Stimulated activated CD8-positive, alpha-beta memory T cell treated with anti-CD3 and anti-CD28 coated beads, Interleukin-15, amount 100 ng/mL, for 1 hour (primary cell): ENCODE measurements around the gene CABP4.
A peak's percentile ranks its signal among the peaks of the same experiment; 100 is the strongest.

Experiments used
- DNase-seq: peaks from one replicate; pipeline ENCODE4 v3.0.0-alpha.2; 2020; ENCODE audit warnings: low read depth

The CABP4 gene

DNA sequence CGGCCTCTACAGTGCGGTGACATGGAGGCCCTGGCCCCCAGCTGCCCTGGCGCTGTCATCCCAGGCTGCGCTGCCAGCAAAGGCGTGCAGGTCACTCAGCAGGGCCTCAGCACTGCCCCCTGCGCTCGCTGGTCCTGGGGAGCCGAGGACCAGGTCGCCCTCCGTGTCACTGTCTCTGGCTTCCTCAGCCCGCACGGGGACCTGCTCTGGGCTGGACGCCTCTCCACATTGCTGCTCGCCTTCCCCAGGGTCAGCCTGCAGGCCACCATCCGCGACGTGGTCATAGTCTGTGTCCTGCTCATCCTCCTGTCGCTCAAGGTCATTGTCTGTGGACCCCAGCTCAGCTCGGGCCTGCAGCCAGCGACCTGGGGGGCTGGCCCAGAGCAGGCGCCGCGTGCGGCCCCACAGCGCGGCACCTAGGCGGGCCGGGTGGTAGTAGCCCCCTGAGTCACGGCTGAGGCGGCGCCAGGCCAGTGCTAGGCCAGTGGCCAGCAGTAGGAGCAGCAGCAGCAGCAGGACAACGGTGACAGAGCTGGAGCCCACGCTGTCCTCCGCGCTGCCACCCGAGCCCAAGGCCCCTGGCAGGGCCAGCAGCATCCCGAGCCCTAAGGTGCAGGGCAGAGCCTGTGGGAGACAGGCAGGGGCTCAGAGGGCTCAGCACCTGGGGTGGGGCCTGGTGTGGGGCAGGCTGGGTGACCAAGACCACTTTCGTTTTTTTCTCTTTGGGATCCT is 19.3 kb upstream of the CABP4 start:
- DNase-seq = no peak

DNA sequence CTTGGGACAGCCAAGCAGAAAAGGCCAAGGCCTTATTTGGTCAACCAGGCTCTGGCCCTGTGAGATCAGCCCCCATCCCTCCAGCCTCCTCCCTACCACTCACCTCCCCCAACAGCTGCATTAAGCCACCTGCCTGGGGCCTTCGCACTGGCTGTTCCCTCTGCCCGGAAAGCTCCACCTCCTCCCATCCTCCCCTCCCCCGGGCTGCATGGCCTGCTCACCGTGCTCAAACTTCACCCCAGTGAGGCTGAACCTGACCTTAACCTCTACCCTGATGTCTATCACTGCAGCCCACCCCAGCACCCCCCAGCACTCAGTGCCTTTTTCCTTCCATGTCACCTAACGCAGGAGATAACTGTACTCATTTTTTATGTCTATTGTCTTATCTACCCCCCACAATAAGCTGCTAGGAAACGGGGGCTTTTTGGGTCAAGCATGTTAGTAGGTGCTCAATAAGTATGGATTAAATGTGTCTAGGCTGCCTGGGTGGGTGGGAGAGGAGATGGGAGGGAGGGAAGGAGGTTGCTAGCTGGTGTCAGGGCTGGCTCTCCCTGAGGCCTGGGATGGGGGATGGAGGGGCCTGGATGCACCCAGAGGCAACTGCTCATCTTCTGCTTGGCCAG is 18.6 kb upstream of the CABP4 start:
- no peak for DNase-seq

DNA sequence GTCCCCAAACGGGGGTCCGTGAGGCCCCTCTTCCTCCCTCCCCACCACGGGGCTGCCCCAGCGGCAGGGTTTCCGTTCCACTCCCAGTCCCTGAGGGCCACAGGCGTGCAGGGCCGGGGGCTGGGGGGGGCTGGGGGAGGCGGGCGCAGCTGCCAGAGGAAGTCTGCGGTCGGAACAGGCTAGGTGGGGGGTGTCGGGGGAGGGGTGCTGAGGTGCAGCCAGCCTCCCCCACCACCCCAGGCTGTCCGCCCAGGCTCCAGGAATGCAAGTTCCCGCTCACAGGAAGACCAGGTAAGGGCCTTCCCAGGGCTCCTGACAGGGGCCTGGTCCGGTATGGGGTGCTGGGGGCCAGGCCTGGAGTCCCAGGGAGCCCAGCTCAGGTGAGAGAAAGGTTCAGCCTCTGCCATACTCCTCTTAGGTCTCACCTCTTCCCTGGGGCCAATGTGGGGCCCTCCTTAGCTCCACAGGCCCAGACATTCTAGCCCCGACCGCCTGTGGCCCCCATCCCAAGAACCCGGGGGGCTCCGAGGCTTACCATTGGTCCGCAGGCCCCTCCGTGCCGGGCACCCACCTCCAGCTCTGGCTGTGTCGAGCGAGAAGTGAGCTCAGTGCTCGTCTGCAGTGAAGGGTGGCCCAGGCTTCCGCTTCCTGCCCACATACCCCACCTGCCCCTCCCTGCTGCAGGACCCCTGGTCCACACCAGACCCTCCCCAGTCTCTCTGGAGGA is 17.9 kb upstream of the CABP4 start, which contains the start of gene PTPRCAP:
Gene PTPRCAP, minus strand, starts transcription at position 601 of the 727 bp plus-strand sequence. Its CDS starts 63 bp downstream, at position 538.
- DNase-seq = peak; percentile 54

DNA sequence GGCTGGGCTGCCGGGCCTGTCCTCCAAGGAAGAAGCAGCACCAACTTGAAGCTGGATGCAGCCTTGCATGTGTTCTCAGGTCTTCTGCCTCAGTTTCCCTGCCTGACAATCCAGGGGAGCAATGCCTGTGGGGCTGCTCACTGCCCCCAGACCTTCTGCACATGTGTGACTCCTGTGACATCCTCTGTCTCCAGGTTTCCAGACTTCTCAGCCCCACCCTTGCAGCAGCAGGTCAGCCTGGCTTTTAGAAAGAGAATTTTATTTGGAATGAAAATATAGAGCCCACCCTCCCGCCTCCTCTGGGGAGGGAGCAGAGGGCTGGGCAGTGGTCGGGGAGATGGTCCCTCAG is 17.4 kb upstream of the CABP4 start:
- DNase-seq = no peak

DNA sequence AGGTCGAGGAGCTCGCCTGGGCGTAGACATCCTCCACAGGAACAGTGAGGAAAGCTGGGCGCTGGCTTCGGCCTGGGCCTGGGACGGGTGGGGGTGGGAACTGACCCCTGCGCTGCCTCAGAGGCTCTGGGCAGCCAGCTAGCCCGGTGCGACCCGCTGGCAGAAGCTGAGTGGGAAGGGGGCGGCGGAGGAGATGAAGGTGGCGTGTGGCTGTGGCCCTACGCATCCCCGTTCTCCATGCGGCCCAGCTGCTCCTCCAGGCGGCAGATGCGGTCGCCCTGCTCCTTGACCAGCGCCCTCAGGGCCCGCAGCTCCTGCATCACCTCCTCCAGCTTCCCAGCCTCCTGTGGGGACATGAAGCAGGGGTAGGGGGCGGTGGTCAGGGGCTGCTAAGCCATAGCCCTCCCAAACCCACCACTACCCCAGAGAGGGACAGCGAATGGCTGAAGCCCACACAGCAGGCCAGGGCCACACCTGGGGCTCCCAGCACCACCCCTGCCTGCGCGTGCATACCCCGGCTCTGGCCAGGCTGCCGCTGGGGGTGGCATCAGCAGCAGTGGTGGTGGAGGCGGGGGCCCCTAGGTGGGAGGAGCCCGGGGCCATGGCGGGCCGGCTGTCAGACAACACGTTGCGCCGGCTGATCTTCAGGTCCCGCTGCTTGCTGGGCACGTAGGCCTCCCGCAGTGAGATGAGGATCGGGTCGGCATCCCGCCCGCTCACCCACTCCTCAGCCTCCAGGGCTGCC is 16.8 kb upstream of the CABP4 start:
- DNase-seq = no peak

DNA sequence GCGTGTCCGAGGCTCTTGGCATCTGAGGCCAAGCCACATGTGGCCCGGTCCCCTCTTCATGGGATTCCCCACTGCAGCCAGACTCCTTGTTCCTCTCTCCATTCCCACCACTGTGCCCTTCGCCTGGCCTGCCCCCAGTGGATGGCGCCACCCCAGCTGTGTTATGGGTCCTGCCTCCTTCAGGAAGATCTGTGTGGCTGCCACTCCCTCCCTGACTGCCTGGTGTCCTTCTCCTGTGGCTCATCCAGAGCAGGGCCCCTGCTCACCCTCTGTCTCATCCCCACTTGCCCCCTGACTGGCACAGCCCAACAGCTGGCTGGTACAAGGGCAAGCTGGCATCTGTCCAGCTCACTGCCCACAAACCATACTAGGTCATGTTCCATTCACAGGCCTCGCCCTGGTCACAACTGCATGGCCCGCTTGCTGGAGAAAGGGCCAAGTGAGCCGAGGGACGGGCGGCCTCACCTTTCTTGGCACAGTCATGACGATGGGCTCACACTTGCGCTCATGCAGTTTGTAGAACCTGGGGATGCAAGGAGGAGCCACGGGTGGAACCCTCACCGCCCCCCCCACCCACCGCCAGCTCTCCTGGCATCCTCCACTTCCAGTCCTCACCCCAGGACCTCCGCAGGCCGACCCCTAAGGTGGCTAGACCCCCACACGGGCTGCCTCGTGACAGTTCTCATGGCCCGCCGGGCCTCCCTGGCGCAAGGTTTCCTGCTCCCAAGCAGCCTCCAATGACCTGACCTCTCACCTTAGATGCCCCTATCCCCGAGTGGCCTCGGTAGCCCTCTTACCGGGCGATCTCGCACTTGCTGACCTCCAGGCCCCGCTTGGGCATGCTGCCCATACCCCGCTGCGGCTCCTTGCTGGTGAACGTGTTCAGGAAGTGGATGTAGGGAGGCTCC is 15.6 kb upstream of the CABP4 start:
- DNase-seq = no peak

DNA sequence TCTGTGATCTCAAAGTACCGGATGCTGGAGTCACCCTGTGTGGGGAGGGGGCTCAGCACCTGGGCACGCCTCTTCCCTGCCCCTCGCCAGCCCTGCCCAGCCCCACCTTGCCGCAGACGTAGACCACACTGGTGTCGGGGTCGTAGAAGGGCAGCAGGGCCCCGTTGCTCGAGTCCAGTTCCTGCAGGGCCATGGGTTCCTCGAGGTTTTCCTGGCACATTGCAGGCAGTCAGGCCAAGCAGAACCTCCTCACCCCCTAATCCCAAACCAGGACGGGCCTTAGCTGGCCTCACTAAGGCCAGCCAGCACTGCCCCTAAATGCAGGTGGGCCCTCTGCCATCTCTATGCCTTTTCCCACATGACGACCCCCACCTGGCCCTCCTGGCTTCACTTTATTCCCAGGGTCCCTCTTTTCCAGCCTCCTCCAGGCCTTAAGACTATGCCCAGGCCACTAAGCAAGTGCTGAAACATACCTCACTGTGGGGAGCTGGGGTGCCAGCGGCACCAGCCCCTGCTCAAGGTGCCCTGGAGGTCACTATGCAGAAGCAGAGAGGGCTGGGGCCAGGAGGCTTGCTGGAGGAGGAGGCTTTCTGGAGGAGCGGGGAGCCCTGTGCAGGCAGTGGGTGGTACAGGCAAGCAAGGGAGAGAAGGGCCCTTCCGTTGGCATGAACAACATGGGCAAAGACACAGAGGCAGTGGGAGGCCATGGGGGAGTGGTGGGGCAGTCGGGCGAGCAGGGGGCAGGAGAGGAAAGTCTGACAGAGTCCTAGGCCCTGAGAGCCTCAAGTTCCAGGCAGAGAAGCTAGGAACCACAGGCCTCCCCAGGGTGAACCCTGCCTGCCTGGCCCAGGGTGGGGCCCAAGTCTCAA is 14.7 kb upstream of the CABP4 start:
- no peak for DNase-seq

DNA sequence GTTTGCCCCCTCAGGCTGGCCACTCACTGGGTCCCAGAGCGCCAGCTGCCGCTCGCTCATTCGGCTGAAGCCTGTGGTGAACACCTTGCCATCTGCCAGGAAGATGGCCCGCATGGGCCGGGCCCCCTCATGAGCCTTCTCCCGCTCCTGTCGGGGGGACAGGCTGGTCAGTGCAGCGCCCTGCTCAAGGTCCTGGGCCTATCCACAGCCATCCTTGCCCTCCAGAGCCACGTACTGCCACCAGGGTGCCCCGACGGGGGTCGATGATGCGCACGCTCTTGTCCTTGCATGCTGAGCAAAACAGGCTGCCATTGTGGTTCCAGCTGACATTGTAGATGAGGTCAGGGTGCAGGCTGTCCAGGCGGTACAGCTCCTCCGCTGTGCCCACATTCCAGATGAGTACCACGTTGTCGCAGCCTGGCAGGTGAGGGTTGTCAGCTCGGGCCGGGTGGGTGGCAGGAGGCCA is 14.0 kb upstream of the CABP4 start:
- no peak for DNase-seq

DNA sequence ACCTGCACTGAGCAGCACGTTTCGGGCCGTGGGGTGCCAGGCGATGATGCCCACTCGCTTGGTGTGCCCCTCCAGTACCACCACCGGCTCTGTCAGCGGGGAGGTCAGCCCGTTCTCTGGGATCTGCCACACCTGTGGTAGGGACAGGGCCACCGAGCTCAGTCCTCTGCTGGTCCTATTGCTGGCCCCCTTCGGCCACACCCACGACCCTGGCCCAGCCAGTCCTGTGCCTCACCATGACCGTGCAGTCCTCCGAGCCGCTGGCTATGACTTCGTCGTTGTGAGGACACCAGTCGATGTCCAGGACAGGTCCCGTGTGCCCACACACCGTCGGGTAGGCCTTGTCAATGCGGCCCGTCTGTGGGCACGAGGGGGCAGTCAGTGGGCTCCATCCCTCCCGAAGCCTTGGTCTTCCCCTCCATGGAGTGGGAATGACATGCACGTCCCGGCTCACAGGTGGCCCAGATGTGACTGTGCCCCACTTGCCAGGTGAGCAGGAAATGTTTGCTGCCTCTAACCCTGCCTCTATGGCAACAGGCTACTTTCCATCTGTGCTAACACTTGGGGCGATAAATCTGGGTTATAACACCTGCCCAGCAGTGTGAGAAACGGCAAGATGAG is 13.3 kb upstream of the CABP4 start:
- DNase-seq = no peak

DNA sequence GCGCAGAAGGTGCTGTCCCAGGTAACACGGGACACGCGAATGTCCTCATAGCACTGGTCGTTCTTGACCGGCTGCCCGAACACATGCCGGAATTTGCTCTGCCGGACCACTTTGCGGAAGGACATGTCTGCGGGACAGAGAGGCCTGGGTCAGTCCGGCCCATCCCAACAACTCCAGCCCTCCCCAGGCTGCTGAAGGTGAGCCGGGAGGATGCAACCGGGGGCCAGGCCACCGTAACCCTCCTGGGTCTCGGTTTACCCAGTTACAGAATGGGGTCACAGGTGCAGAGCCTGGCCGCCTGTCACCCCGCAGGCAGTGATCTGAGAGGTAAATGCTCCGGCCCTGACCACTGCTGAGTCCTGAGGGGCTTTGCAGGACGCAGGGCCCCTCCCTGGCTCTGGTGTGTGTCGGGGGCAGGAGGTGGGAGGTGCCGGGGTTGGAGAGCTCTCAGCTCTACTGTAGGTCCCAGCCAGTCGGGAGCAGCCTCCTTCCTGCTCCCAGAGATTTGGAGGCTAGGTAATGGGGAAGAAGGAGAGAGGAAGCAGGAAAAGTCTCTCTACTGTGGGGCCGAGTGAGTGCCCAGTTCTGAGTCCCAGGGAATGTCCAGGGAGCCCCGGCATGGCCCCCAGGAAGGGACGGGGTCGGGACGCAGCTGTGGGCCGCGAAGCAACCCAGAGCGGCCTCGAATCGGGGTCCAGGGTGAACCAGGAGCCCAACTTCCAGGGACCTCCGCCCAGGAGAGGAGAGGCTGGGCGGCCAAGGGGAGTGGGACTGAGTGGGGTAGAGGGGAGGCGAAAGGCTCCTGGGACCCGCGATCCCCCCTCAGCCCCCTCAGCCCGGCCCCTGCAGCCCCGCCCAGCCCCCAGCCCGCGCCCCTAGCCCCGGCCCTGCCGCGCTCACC is 12.4 kb upstream of the CABP4 start:
- no peak for DNase-seq

DNA sequence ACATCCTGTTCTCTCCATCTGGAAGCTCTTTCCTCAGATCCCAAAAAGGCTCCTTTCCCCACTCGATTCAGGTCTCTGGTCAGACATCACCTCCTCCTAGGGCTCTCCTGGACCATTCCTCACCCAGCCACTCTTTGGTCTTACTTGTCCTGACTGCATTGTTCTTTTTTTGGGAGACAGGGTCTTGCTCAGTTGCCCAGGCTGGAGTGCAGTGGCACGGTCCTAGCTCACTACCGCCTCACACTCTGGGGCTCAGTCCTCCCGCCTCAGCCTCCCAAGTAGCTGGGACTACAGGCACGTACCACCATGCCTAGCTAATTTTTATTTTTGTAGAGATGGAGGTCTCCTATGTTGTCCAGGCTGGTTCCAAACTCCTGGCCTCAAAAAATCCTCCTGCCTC is 9.6 kb upstream of the CABP4 start:
- no peak for DNase-seq

DNA sequence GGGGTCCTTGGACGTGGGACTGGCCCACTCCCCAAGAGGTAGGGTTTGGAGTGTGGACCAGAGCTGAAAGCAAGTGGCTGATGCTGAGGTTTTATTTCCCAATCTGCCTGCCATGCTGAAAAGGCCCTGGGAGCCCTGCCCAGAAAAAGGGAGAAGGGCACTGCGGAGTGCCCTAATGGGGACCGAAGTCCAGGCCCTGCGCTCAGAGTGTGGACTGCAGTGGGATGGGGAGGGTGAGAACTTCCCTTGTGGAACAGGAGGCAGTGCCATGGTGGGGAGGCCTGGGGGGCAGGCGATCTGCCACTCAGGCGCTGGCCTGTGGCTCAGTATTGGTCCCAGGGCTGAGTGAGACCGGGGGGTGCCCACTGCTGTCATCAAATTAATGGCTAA is 6.9 kb upstream of the CABP4 start:
- no peak for DNase-seq

DNA sequence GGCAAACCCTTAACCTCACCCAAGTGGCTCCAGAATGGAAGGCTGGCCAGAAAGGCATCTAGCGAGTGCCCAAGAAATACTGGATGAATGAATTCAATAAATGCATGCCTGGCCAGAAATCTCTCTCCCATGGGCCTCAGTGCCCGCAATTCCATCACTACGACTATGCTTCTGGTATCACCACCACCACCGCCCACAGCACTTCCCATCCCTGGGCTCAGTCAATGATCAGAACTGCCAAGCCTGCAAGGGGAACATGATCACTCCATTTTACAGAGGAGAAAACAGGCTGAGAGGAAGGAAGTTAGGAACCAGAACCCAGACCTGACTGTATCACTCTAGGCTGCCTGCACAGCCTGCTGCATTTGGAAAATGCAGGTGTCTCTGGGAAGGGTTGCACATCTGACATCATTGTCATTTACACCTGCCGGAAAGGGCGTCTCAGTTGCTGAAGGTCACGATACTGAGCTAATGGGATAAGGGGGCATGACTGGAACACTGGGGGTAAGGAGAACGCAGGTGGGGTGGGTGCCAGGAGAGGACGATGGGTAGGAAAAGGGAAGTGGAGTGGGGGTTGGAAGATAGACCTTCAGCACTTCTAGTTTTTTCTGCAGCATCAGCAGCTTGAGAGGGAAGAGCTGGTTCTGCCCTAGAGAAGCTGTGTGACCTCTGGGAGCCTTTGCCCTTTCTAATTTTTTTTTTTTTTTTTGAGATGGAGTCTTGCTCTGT is 5.9 kb upstream of the CABP4 start:
- no peak for DNase-seq

DNA sequence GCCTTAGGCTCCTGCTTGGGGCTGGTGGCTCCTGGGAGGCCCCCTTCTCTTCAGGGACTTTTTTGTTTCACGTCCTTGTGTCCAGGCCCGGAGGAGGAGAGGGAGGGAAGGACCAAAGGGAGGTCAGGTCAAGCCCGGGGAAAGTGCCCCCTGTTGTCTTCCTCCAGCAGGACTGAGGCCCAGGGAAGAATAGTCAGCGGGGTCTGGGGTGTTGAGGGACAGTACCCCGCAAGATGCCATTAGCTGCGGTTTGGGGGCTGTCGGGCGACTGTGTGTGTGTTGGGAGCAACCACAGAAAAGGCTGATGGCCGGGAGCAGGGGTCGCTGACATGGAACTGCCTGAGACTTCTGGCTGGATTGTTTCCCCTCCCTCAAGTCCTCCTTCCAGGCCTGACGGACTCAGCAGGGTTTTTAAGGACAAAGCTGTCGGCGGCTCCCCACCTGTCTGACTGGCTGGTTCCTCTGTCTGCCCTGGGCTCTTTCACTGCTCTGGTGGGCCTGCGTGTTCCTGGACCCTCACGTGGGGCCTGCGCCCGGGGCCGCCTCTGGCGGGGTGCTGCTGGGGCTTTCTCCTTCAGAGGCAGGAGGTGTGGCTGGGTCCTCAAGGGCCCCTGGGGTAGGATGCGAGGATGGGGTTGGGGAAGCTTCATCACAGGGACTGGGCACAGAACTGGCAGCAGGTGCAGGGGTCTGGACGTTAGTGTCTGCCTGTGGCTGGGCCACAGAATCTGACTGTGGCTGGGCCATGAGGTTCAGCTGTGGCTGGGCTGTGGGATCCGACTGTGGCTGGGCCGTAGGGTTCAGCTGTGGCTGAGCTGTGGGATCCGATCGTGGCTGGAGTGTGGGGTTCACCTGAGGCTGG is 4.1 kb upstream of the CABP4 start:
- no peak for DNase-seq

DNA sequence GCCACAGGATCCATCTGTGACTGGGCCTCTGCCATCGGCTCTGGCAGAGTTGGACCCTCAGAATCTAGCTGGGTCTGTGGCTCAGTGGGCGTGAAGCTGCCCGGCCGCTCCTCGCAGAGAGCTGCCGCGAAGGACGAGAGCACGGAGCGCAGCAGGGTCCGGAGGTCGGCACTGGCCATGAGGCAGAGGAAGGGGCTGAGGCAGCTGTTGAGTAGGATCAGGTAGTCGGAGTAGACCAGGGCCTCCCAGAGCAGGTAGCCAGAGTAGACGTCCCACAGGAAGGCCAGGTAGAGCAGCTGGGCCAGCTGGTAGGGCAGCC is 3.5 kb upstream of the CABP4 start:
- no peak for DNase-seq

DNA sequence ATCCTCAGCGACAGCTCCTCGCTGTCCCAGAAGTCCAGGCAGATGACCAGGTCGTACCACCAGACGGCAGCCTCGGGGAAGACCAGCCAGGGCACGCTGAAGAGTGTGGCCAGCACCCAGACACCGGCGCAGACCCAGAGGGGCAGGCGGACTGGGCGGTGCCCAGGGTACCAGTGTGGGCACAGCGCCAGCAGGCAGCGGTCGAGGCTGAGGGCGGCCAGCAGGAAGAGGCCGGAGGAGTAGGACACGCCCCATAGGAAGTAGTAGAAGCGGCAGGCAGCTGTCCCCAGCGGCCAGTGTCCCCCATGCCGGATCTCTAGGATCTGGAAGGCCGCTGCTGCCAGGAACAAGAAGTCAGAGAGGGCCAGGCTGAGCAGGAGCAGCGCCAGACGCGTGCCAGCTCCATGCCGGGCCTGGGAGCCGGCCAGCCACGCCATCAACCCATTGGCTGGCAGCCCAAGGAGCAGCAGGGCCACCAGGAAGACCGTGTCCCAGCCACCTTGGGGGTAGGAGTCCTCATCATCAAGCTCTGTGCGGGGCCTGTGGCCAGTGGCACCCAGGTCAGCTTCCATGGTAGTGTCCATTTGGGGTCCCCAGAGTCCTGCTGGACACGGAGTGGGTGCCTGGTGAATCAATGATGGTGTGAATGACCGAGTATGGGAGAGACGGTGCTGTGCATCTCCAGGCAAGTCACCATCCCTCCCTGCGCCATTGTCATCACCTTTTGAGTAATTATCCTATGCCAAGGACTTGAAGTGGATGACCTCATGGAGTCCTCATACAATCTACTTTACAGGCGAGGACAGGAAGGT is 2.8 kb upstream of the CABP4 start, which contains the start of gene GPR152:
Gene GPR152, minus strand, starts transcription at position 589 of the 812 bp plus-strand sequence. Its CDS starts 5 bp downstream, at position 584.
- DNase-seq = no peak
